PC-3 (cell line): Measurements from ENCODE around the gene CLDN4. TPM values are rescaled to one million over a fixed set of nuclear protein-coding genes. Genes with fewer than 3 reads are reported as not detected.

Experiments
- ATAC-seq: fragments of 200-7000 bp; cut with Tn5 transposase; 2 replicates; pipeline ENCODE4 v1.9.1; 2020; ENCODE audit warnings: mild to moderate bottlenecking, moderate library complexity
- BruUV-seq: library from RNA; stranded (reverse); fragments of 400-500 nt; replicated peaks from 2 replicates; lab custom pipeline; 2021; lab: Mats Ljungman, UMichigan
- CTCF ChIA-PET: fragments of 300-600 bp; sonication (Branson Sonifier 250); formaldehyde crosslinking; loops from one replicate; lab custom pipeline; 2022; ENCODE audit warnings: antibody characterized with exemption; lab: Charles Lee
- POLR2A ChIA-PET: fragments of 300-600 bp; sonication (Branson Sonifier 250); formaldehyde crosslinking; loops from one replicate; lab custom pipeline; 2022; ENCODE audit warnings: antibody characterized with exemption; ENCODE audit not compliant: unreplicated experiment; lab: Charles Lee
- DNase-seq: peaks from one replicate; pipeline ENCODE4 v3.0.0-alpha.2; 2015
- H2AFZ ChIP-seq: fragments of 300-600 bp; sonication (generic); 2 replicates; pipeline ENCODE4 v1.6.0; 2016; ENCODE audit warnings: antibody characterized with exemption, low read length
- H3F3A ChIP-seq: fragments of 300-600 bp; sonication (generic); one replicate; pipeline ENCODE4 v1.6.0; 2017; ENCODE audit warnings: antibody characterized with exemption, low read length, control low read depth, mild to moderate bottlenecking; ENCODE audit not compliant: unreplicated experiment
- H3K27ac ChIP-seq: fragments of 300-600 bp; sonication (generic); 2 replicates; pipeline ENCODE4 v1.5.1; 2016; ENCODE audit warnings: mild to moderate bottlenecking, low read length
- H3K27me3 ChIP-seq: fragments of 300-600 bp; sonication (generic); 2 replicates; pipeline ENCODE4 v1.6.1; 2016; ENCODE audit warnings: low read length, mixed read lengths
- H3K36me3 ChIP-seq: fragments of 300-600 bp; sonication (generic); 2 replicates; pipeline ENCODE4 v1.6.1; 2016; ENCODE audit warnings: low read depth, mixed run types, low read length, mixed read lengths
- H3K4me1 ChIP-seq: fragments of 300-600 bp; sonication (generic); 2 replicates; pipeline ENCODE4 v1.5.1; 2016; ENCODE audit warnings: low read length; ENCODE audit not compliant: insufficient read depth
- H3K4me2 ChIP-seq: fragments of 300-600 bp; sonication (generic); 2 replicates; pipeline ENCODE4 v1.6.0; 2016; ENCODE audit warnings: low read length
- H3K4me3 ChIP-seq: fragments of 300-600 bp; sonication (generic); 2 replicates; pipeline ENCODE4 v1.5.1; 2016; ENCODE audit warnings: mild to moderate bottlenecking, low read length, mixed read lengths
- H3K79me2 ChIP-seq: fragments of 300-600 bp; sonication (generic); 2 replicates; pipeline ENCODE4 v1.6.1; 2017; ENCODE audit warnings: low read length, mixed read lengths
- H3K9ac ChIP-seq: fragments of 300-600 bp; sonication (generic); 2 replicates; pipeline ENCODE4 v1.6.0; 2016; ENCODE audit warnings: mild to moderate bottlenecking, low read length
- H3K9me2 ChIP-seq: fragments of 300-600 bp; sonication (generic); replicated peaks from 2 replicates; pipeline ENCODE4 v1.6.1; 2016; ENCODE audit warnings: mixed run types, low read length, mixed read lengths
- H3K9me3 ChIP-seq: fragments of 300-600 bp; sonication (generic); 2 replicates; pipeline ENCODE4 v1.6.1; 2016; ENCODE audit warnings: low read length, mixed read lengths
- H4K20me1 ChIP-seq: fragments of 300-600 bp; sonication (generic); 2 replicates; pipeline ENCODE4 v1.6.1; 2016; ENCODE audit warnings: low read length, mixed read lengths
- CTCF ChIP-seq: fragments of 300-600 bp; sonication (generic); conservative IDR thresholded peaks from 2 replicates; pipeline ENCODE4 v1.5.1; 2017; ENCODE audit warnings: antibody characterized with exemption, low read depth, mild to moderate bottlenecking, low read length
- EZH2 ChIP-seq: fragments of 300-600 bp; sonication (generic); IDR thresholded peaks from one replicate; pipeline ENCODE4 v1.6.1; 2017; ENCODE audit warnings: antibody characterized with exemption, mild to moderate bottlenecking, low read length; ENCODE audit not compliant: unreplicated experiment
- EZH2phosphoT487 ChIP-seq: fragments of 300-600 bp; sonication (generic); IDR thresholded peaks from 2 replicates; pipeline ENCODE4 v1.6.1; 2018; ENCODE audit warnings: mild to moderate bottlenecking, antibody characterized with exemption, low read length, borderline replicate concordance
- intact Hi-C: fragments of 100-400 bp; cut with micrococcal nuclease; formaldehyde crosslinking; loops from 2 replicates; pipeline ENCODE4 v1.9.0; 2023
- total RNA-seq: library from RNA; depleted of rRNA; stranded (reverse); fragments of >200 nt; gene quantifications from 2 replicates; pipeline ENCODE4 v1.2.3, GENCODE V29; 2014

Gene CLDN4
- total RNA-seq, 1 experiment from 2014 or later: 656 TPM

DNA sequence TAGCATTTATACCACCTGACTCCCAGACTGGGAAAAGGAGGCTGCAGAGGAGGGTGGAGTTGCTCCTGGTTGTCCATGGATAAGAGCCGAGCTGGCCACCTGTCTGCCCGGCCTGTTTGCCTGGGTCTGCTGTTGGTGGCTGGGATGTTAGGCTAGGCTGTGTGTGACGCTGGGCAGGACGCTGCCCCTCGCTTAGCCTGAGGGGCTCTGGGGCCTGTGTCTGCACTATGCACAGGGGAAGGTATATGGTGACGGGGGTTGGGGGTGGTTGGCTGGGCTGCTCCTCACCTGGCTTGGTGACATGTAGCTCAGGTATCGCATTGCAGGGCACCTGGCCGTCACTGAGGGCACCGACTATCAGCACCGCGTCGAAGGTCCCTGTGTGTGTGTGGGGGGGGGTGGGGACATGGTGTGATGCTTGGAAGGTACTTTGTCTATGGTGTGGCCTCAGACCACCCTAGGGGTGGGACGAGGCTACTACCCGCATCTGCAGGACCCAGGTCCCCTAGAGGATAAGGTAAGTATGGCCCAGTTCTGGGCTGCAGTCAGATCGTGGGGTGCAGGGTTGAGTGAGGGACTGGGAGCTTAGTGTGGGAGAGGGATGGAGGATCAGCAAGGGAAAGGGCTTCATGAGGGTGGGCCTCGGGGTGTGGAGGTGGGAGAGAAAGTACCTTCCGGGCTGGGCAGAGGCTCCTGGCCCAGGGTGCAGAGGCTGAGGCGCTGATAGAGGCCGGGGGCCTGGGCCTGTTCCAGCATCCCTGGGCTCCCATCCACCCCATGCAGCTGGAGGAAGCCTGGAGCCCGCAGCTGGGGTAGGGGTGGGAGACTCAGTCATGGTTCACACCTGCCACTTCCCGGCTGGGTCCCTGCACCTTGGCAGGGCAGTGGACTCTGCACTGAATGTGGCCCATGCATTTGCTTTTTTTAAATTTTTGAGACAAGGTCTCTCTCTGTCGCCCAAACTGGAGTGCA is 9.2 kb downstream of the CLDN4 start:
- H3K27ac ChIP-seq: no peak overlapping the region
- no peaks in the 10 kb centered on the region for H3F3A ChIP-seq
- no peaks in the 10 kb centered on the region for H3K9me2 ChIP-seq
- no peaks in the 10 kb centered on the region for H4K20me1 ChIP-seq
- H3K4me2 ChIP-seq: no peak overlapping the region
- H3K4me1 ChIP-seq: peaks cover 10% of the 10 kb centered on the region; the same call in 1 of the 2 replicates
- CTCF ChIA-PET: no interaction called here
- POLR2A ChIA-PET: no interaction called here
- no peak overlapping the region for H3K4me3 ChIP-seq
- no peaks in the 10 kb centered on the region for H3K27me3 ChIP-seq
- DNase-seq (no peak), ATAC-seq (no peak)
- H3K9ac ChIP-seq: no peak overlapping the region
- H3K79me2 ChIP-seq: 0 out of 2 replicates have a peak, but pooled peaks cover 7% of the 10 kb centered on the region
- no peaks in the 10 kb centered on the region for H3K9me3 ChIP-seq
- TF ChIP-seq EZH2 (no peak), CTCF (no peak), EZH2phosphoT487 (no peak)
- H3K36me3 ChIP-seq: no peaks in the 10 kb centered on the region
- no TSS peak for BruUV-seq
- intact Hi-C loops: no loop called here
- no peak overlapping the region for H2AFZ ChIP-seq

DNA sequence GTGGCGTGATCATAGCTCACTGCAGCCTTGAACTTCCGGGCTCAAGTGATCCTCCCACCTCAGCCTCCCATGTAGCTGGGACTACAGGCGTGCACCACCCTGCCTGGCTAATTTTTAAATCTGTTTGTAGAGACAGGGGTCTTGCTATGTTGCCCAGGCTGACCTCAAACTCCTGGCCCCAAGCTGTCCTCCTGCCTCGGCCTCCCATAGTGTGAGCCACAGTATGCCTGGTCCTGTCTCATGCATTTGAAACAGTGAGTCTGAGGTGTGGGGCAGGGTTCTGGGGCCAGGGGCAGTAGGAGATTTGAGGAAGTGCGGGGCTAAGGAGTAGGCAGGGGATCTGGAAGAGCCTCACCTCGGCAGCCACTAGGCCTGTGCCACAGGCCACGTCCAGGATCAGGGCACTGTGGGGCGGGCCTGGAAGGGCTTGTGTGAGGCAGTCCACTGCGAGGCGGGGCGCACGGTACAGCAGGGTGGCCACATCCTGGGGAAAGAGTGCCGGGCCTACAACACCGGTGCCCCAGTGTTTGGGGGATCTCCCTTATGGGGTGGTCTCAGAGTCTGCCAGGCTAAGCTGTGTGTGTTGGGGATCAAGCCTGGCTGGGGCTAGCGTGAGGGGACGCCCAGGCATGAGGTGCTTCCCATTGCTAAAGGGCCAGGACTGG is 10.1 kb downstream of the CLDN4 start:
- CTCF ChIA-PET: no interaction called here
- Histone ChIP-seq H3K36me3 (no peaks in the 10 kb centered on the region), H3K9me2 (no peaks in the 10 kb centered on the region), H3K27ac (no peak overlapping the region), H2AFZ (no peak overlapping the region), H3K9ac (no peak overlapping the region), H3F3A (no peaks in the 10 kb centered on the region), H3K9me3 (no peaks in the 10 kb centered on the region), H3K79me2 (0 out of 2 replicates have a peak, but pooled peaks cover 7% of the 10 kb centered on the region), H3K4me1 (peaks cover 13% of the 10 kb centered on the region; the same call in 1 of the 2 replicates), H3K4me2 (no peak overlapping the region), H4K20me1 (no peaks in the 10 kb centered on the region), H3K27me3 (no peaks in the 10 kb centered on the region), H3K4me3 (no peak overlapping the region)
- DNase-seq (no peak), ATAC-seq (no peak)
- intact Hi-C loops: no loop called here
- TF ChIP-seq EZH2 (no peak), CTCF (no peak), EZH2phosphoT487 (no peak)
- BruUV-seq: no TSS peak
- POLR2A ChIA-PET: no interaction called here
